ENCODE results near the gene POLH. TPM values are rescaled to one million over a fixed set of nuclear protein-coding genes. Genes with fewer than 3 reads are reported as not detected.

POLH gene
- total and polyA plus RNA-seq, 9 of the 15 experiments (the other 6 are each of a cell fraction or from before 2014, with no cell fraction given) = 5.8 to 31.6 (median 20.6) TPM

DNA sequence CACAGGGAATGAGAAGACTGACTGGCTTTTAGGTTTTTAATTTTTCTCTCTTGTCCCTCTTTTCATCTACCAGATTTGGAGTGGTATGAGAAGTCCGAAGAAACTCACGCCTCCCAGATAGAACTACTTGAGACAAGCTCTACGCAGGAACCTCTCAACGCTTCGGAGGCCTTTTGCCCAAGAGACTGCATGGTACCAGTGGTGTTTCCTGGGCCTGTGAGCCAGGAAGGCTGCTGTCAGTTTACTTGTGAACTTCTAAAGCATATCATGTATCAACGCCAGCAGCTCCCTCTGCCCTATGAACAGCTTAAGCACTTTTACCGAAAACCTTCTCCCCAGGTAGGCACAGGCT lies 60.3 kb downstream of the POLH start:
- ATAC-seq (peak; percentile 18), FAIRE-seq (peak; percentile 11), DNase-seq (ENCODE audit: extremely low read depth in 1 of 4, low spot score in 3 of 4) (peak in 1 of 4 experiments; percentile 43)
- ChIA-PET POLR2A (interaction anchor here (0.6 to 11.8 kb wide), 13 partner anchors 7 to 138 kb away, joined by 3 to 206 read pairs (median 4); partner anchors contain the start of gene RSPH9), CTCF (ENCODE audit: low intra/inter-chr PET ratio) (no interaction called here)
- intact Hi-C loops (cut with micrococcal nuclease) = loop anchor here (10.0 kb wide), 1 partner anchor 589 kb away; the partner anchor contains the start of gene SLC29A1
- Histone ChIP-seq H2AFZ (ENCODE audit: low read depth, low read length) (peak overlapping the region; percentile 94; the same call in 1 of the 2 replicates), H3K79me2 (ENCODE audit: control insufficient read depth, insufficient read depth, low read length) (peaks cover 61% of the 10 kb centered on the region), H3K9ac (ENCODE audit: insufficient read depth in 1 of 2, low read depth in 2 of 2, low read length in 2 of 2) (peak overlapping the region; percentile 92 to 99), H3K4me3 (peak overlapping the region; percentile 75), H4K20me1 (replicated peaks; ENCODE audit: control insufficient read depth, insufficient read depth, low read length) (peaks cover 14% of the 10 kb centered on the region), H3K36me3 (ENCODE audit: control insufficient read depth, insufficient read depth, low read length) (peaks cover 46% of the 10 kb centered on the region), H3K9me3 (replicated peaks; ENCODE audit: control insufficient read depth, insufficient read depth, low read depth, low read length) (no peaks in the 10 kb centered on the region), H3K27me3 (ENCODE audit: control insufficient read depth in 2 of 2, insufficient read depth in 2 of 2, low read length in 2 of 2) (no peaks in the 10 kb centered on the region; a peak in 1 of 5 replicates), H3K4me1 (replicated peaks in 1 of 2; ENCODE audit: control insufficient read depth in 2 of 2, insufficient read depth in 2 of 2, low read length in 2 of 2) (peaks cover 51 to 63% of the 10 kb centered on the region in 2 experiments), H3K9me1 (ENCODE audit: control insufficient read depth, insufficient read depth, low read length) (no peaks in the 10 kb centered on the region), H3K4me2 (ENCODE audit: insufficient read depth, low read length) (peak overlapping the region; percentile 98), H3K27ac (ENCODE audit: extremely low read depth, low read depth, low read length) (peak overlapping the region; percentile 93)
- in situ Hi-C loops (cut with MboI) = no loop called here
- BruUV-seq (replicated peaks) = no TSS peak
- 1% methylated on average over 7 of the region's 7 CpGs for WGBS (ENCODE audit: insufficient coverage, low coverage, missing lambda C conversion rate)
- TF ChIP-seq ZNF124 (CRISPR knock-in tag; IDR thresholded peaks at IDR 0.05) (no peak), CHD1 (IDR thresholded peaks at IDR 0.05; ENCODE audit: low read length) (peak; percentile 11), ZNF707 (CRISPR knock-in tag; conservative IDR thresholded peaks at IDR 0.05) (0 out of 2 replicates have a peak, but pooled peaks have one; percentile 1), DPF2 (IDR thresholded peaks at IDR 0.05) (no peak), SNRNP70 (optimal IDR thresholded peaks at IDR 0.05; ENCODE audit: low read depth, low read length) (no peak), KAT7 (CRISPR knock-in tag; IDR thresholded peaks at IDR 0.05; ENCODE audit: borderline replicate concordance) (0 out of 2 replicates have a peak, but pooled peaks have one; percentile 6), ZNF644 (tag; IDR thresholded peaks at IDR 0.05; ENCODE audit: low read depth) (no peak), RAD51 (IDR thresholded peaks at IDR 0.05; ENCODE audit: borderline replicate concordance, low read depth) (no peak), USF1 (CRISPR knock-in tag; IDR thresholded peaks at IDR 0.05) (no peak), PRMT5 (CRISPR knock-in tag; IDR thresholded peaks at IDR 0.05) (no peak), MEF2D (tag; conservative IDR thresholded peaks at IDR 0.05; ENCODE audit: low read depth) (no peak), BRD4 (IDR thresholded peaks at IDR 0.05) (0 out of 2 replicates have a peak, but pooled peaks have one; percentile 4)
- TF ChIP-seq, protein P1, sequence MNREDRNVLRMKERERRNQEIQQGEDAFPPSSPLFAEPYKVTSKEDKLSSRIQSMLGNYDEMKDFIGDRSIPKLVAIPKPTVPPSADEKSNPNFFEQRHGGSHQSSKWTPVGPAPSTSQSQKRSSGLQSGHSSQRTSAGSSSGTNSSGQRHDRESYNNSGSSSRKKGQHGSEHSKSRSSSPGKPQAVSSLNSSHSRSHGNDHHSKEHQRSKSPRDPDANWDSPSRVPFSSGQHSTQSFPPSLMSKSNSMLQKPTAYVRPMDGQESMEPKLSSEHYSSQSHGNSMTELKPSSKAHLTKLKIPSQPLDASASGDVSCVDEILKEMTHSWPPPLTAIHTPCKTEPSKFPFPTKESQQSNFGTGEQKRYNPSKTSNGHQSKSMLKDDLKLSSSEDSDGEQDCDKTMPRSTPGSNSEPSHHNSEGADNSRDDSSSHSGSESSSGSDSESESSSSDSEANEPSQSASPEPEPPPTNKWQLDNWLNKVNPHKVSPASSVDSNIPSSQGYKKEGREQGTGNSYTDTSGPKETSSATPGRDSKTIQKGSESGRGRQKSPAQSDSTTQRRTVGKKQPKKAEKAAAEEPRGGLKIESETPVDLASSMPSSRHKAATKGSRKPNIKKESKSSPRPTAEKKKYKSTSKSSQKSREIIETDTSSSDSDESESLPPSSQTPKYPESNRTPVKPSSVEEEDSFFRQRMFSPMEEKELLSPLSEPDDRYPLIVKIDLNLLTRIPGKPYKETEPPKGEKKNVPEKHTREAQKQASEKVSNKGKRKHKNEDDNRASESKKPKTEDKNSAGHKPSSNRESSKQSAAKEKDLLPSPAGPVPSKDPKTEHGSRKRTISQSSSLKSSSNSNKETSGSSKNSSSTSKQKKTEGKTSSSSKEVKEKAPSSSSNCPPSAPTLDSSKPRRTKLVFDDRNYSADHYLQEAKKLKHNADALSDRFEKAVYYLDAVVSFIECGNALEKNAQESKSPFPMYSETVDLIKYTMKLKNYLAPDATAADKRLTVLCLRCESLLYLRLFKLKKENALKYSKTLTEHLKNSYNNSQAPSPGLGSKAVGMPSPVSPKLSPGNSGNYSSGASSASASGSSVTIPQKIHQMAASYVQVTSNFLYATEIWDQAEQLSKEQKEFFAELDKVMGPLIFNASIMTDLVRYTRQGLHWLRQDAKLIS (CRISPR knock-in tag; IDR thresholded peaks at IDR 0.05) = 0 out of 2 replicates have a peak, but pooled peaks have one; percentile 73
- TF ChIP-seq, protein P2, sequence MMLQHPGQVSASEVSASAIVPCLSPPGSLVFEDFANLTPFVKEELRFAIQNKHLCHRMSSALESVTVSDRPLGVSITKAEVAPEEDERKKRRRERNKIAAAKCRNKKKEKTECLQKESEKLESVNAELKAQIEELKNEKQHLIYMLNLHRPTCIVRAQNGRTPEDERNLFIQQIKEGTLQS (IDR thresholded peaks at IDR 0.05) = no peak
- TF ChIP-seq, protein P2 (CRISPR knock-in tag; conservative IDR thresholded peaks at IDR 0.05) = peak; percentile 45; the same call in 1 of the 2 replicates
